Transverse colon (tissue), 4 donors: ENCODE results near the gene MEG3. TPM values are rescaled to one million over a fixed set of nuclear protein-coding genes. Genes with fewer than 3 reads are reported as not detected.

ENCODE experiments used
- DNase-seq: peaks from one replicate; pipeline ENCODE4 v3.0.0-alpha.2; 2019
- H3K27ac ChIP-seq, 4 donors: fragments of 200-600 bp; sonication (generic); 2 replicates each; pipeline ENCODE4 v1.5.1; 2016 to 2018; ENCODE audit warnings: inconsistent platforms in 4 of 4
- H3K27me3 ChIP-seq: fragments of 200-600 bp; sonication (generic); 2 replicates; pipeline ENCODE4 v1.5.1; 2017; ENCODE audit warnings: inconsistent platforms
- H3K36me3 ChIP-seq, 4 donors: fragments of 200-600 bp; sonication (generic); 2 replicates each; pipeline ENCODE4 v1.5.1; 2017 to 2019; ENCODE audit warnings: inconsistent platforms in 4 of 4
- H3K4me1 ChIP-seq, 4 donors: fragments of 200-600 bp; sonication (generic); 2 replicates each; pipeline ENCODE4 v1.5.1; 2017 to 2020; ENCODE audit warnings: inconsistent platforms in 4 of 4
- H3K4me3 ChIP-seq, 4 donors: fragments of 200-600 bp; sonication (generic); 1 replicate in 1 of 4; 2 replicates in 3 of 4; pipeline versions ENCODE4 v1.5.1 to v1.6.1; 2017 to 2019; ENCODE audit warnings: inconsistent platforms in 4 of 4
- H3K9me3 ChIP-seq, 2 donors: fragments of 200-600 bp; sonication (generic); 2 replicates each; pipeline ENCODE4 v1.5.1; 2017 to 2019; ENCODE audit warnings: inconsistent platforms in 2 of 2
- CTCF ChIP-seq, 5 experiments: fragments of 200-600 bp in 3 of 5; fragments of 450-650 bp in 2 of 5; sonication (generic) in 3 of 5; IDR thresholded peaks; 1 replicate in 2 of 5; 2 replicates in 3 of 5; pipeline ENCODE4 v1.5.1; 2016 to 2017; ENCODE audit warnings: antibody characterized with exemption in 5 of 5, inconsistent platforms in 3 of 5, mild to moderate bottlenecking in 2 of 5, moderate library complexity in 1 of 5
- EP300 ChIP-seq: sonication (generic); formaldehyde crosslinking; IDR thresholded peaks from one replicate; pipeline ENCODE4 v1.6.1; 2017; ENCODE audit warnings: antibody characterized with exemption, low read depth
- POLR2A ChIP-seq: fragments of 450-650 bp; IDR thresholded peaks from one replicate; pipeline ENCODE4 v1.6.1; 2016; ENCODE audit warnings: antibody characterized with exemption, mild to moderate bottlenecking, moderate library complexity
- POLR2AphosphoS5 ChIP-seq, 3 donors: sonication (generic); formaldehyde crosslinking; IDR thresholded peaks; one replicate each; pipeline ENCODE4 v1.6.1; 2016; ENCODE audit warnings: antibody characterized with exemption in 3 of 3
- WGBS, 2 donors: methylation state at CpG; one replicate each; pipeline ENCODE4 v1.1.5; 2018; ENCODE audit warnings: low coverage in 1 of 2; 5-methylcytosine and 5-hydroxymethylcytosine counted together
- in situ Hi-C, 4 donors: fragments of 200-750 bp; cut with MboI; loops; one replicate each; pipeline versions ENCODE4 v1.15.0 to v1.15.1; 2017; ENCODE audit warnings: low sequenced_read_pairs in 3 of 4, low pct_ligation_motif_present in 1 of 4, low pct_unique_long_range_greater_than_20kb in 1 of 4
- intact Hi-C: fragments of 100-400 bp; cut with DNase I; formaldehyde crosslinking; loops from one replicate; pipeline ENCODE4 v1.15.1; 2023; ENCODE audit warnings: low total_unique reads
- total RNA-seq, 4 donors: library from RNA; depleted of rRNA; stranded (reverse); fragments of >200 nt; gene quantifications; one replicate each; pipeline ENCODE4 v1.1.0, GENCODE V29; 2016

The MEG3 gene
- total RNA-seq, 4 donors from 2014 or later: 10.6 to 156 (median 40.1) TPM

GRCh38 chr14:100784523-100785337 lies 41.2 kb upstream of the MEG3 start:
- Histone ChIP-seq H3K27me3 (no peaks in the 10 kb centered on the region), H3K27ac (no peak overlapping the region), H3K9me3 (no peaks in the 10 kb centered on the region), H3K4me3 (no peak overlapping the region), H3K36me3 (no peaks in the 10 kb centered on the region), H3K4me1 (no peaks in the 10 kb centered on the region)
- no peak for TF ChIP-seq POLR2AphosphoS5 (IDR thresholded peaks at IDR 0.05)
- TF ChIP-seq POLR2A: no peak
- no peak for TF ChIP-seq EP300
- no peak for TF ChIP-seq CTCF (IDR thresholded peaks at IDR 0.05)
- WGBS, 2 donors: 88 to 100% methylated on average over 3 to 11 of the region's 11 CpGs
- in situ Hi-C loops: no loop called here
- intact Hi-C loops: no loop called here
- DNase-seq: no peak

GRCh38 chr14:100785338-100785615 lies 40.6 kb upstream of the MEG3 start:
- TF ChIP-seq EP300 (no peak), CTCF (IDR thresholded peaks at IDR 0.05) (no peak), POLR2AphosphoS5 (IDR thresholded peaks at IDR 0.05) (no peak), POLR2A (no peak)
- Histone ChIP-seq H3K9me3 (no peaks in the 10 kb centered on the region), H3K27me3 (no peaks in the 10 kb centered on the region), H3K27ac (no peak overlapping the region), H3K4me1 (no peaks in the 10 kb centered on the region), H3K4me3 (no peak overlapping the region), H3K36me3 (no peaks in the 10 kb centered on the region)
- intact Hi-C loops: no loop called here
- no peak for DNase-seq
- in situ Hi-C loops: no loop called here
- 80 to 92% methylated on average over 3 to 4 of the region's 4 CpGs for WGBS, 2 donors

DNA sequence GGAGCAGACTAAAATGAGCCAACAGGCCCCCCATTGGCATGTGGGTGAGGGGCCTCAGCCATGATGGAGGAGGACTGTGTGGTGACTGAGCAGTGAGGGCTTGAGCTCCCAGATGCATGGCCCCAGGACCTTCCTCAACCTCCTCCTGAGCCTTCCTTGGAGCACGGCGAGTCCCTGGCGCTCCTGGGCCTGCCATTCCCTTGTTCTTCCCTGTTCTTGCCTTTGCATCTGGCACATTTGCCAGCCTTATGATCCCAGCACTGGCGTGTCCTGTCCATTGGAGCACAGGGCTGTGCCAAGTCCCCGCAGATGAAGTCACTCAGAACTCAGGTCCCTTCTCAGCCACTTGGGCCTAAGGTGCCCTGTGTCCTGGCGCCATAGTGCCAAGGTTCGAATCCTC lies 40.3 kb upstream of the MEG3 start:
- Histone ChIP-seq H3K4me1 (no peaks in the 10 kb centered on the region), H3K4me3 (no peak overlapping the region), H3K9me3 (no peaks in the 10 kb centered on the region), H3K27ac (no peak overlapping the region), H3K36me3 (no peaks in the 10 kb centered on the region), H3K27me3 (no peaks in the 10 kb centered on the region)
- intact Hi-C loops: no loop called here
- DNase-seq: no peak
- TF ChIP-seq EP300: no peak
- TF ChIP-seq POLR2AphosphoS5 (IDR thresholded peaks at IDR 0.05): no peak
- no peak for TF ChIP-seq CTCF (IDR thresholded peaks at IDR 0.05)
- no peak for TF ChIP-seq POLR2A
- in situ Hi-C loops: no loop called here
- 94% methylated on average over 7 of the region's 7 CpGs; no CpG with 5 or more reads in 1 of the 2 donors for WGBS, 2 donors

DNA sequence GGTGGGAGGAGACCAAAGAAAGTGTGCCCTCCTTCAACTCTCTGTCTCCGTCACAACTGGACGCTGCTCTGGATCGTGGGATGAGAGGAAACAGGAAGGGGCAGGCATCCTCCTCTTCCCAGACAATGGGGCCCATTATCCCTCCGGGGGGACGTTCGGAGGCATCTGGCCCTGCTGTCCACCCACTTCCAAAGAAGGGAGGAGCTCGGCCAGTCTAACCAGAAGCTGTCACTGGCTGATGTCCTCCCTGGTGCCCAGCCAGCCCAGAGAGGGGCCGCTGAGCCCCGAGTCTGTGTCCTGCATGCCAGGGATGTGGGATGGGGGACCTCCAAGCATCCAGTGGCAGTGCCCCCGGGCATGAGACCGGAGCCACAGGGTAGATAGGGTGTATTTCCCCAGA lies 39.8 kb upstream of the MEG3 start:
- in situ Hi-C loops (no loop called here), intact Hi-C loops (no loop called here)
- H3K4me1 ChIP-seq: no peaks in the 10 kb centered on the region
- no peaks in the 10 kb centered on the region for H3K36me3 ChIP-seq
- TF ChIP-seq EP300: no peak
- TF ChIP-seq POLR2AphosphoS5 (IDR thresholded peaks at IDR 0.05): no peak
- no peak for TF ChIP-seq CTCF (IDR thresholded peaks at IDR 0.05)
- no peak for TF ChIP-seq POLR2A
- H3K4me3 ChIP-seq: no peak overlapping the region
- no peaks in the 10 kb centered on the region for H3K9me3 ChIP-seq
- no peaks in the 10 kb centered on the region for H3K27me3 ChIP-seq
- no peak overlapping the region for H3K27ac ChIP-seq
- DNase-seq: no peak
- 63 to 66% methylated on average over 3 to 11 of the region's 11 CpGs for WGBS, 2 donors
